ENCODE data around the gene ITPR1. TPM values are rescaled to one million over a fixed set of nuclear protein-coding genes. Genes with fewer than 3 reads are reported as not detected.

Gene ITPR1
- total and polyA plus RNA-seq, 2 experiments from 2014 or later: 6.8 to 21.0 TPM

DNA sequence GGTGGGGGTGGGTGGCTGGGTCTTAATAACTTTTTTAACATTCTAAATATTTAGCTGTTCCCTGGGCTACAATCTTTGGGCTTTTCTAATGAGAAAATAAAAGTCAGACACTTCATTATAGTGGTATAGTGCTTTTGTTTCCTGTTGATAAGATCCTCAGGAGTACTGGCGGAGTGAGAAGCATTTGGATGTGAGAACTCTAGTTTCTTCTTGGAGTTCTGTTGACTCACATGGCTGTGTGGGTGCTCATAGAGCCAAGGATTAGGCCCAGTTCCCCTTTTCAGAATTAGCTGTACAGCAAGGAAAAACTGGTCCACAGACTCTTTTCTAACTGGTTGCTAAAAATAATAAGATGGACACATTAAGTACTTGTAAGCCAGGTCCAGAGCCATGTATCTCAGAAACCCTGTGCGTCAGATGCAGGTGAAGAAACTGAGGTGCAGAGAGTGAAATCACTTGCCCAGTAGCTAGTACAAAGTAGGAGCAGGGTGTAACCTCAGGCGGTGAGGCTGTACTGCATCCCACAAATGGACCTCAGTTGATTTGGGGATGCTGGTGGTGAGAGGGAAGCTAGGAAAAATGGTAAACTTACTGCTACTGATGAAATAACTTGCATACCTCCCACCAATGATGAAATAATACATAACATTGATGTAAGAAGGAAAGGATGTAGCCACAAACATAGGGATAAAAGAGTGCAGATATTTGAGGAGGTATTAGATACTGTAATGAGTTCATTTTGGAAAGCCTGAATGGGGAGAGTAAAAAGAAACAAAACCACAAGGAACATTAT is 2.3 kb downstream of the ITPR1 start (continued):
- TF ChIP-seq, protein P1, sequence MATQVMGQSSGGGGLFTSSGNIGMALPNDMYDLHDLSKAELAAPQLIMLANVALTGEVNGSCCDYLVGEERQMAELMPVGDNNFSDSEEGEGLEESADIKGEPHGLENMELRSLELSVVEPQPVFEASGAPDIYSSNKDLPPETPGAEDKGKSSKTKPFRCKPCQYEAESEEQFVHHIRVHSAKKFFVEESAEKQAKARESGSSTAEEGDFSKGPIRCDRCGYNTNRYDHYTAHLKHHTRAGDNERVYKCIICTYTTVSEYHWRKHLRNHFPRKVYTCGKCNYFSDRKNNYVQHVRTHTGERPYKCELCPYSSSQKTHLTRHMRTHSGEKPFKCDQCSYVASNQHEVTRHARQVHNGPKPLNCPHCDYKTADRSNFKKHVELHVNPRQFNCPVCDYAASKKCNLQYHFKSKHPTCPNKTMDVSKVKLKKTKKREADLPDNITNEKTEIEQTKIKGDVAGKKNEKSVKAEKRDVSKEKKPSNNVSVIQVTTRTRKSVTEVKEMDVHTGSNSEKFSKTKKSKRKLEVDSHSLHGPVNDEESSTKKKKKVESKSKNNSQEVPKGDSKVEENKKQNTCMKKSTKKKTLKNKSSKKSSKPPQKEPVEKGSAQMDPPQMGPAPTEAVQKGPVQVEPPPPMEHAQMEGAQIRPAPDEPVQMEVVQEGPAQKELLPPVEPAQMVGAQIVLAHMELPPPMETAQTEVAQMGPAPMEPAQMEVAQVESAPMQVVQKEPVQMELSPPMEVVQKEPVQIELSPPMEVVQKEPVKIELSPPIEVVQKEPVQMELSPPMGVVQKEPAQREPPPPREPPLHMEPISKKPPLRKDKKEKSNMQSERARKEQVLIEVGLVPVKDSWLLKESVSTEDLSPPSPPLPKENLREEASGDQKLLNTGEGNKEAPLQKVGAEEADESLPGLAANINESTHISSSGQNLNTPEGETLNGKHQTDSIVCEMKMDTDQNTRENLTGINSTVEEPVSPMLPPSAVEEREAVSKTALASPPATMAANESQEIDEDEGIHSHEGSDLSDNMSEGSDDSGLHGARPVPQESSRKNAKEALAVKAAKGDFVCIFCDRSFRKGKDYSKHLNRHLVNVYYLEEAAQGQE (IDR thresholded peaks at IDR 0.05; ENCODE audit: unreplicated experiment): no peak

DNA sequence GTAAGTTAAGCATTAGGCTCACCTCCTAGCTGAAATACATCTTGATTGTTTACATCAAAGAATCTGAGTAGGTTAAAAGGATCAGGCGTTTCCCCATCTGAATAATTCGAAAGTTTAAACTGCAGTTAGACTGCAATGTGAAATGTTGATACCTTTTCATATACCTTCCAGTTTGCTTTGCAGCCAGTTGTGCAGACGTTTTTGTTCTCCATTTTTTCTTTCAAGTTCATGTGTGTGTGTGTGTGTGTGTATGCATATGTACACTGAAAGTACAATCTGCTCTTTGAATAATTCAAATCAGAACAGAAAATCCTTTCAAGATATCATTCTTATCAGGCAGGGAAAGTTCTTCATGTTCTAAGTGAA is 2.9 kb downstream of the ITPR1 start:
- no peaks in the 10 kb centered on the region for H3K9me3 Mint-ChIP-seq
- H3K4me1 ChIP-seq (ENCODE audit: insufficient read depth): peaks cover 5% of the 10 kb centered on the region; the same call in 1 of the 2 replicates
- H3K27me3 ChIP-seq (ENCODE audit: insufficient read depth): peaks cover 21% of the 10 kb centered on the region
- H3K4me3 ChIP-seq: no peak overlapping the region
- no peak overlapping the region for H2AFZ ChIP-seq
- 0 out of 2 replicates have a peak, but pooled peaks cover 4% of the 10 kb centered on the region for H3F3A ChIP-seq (replicated peaks; ENCODE audit: low read depth)
- H4K20me1 ChIP-seq (replicated peaks; ENCODE audit: insufficient read depth): no peaks in the 10 kb centered on the region; the same call in 1 of the 2 replicates
- no peak for ATAC-seq
- no peaks in the 10 kb centered on the region for H3K9me2 ChIP-seq (ENCODE audit: insufficient read depth)
- H3K27ac ChIP-seq (ENCODE audit: low read depth): no peak overlapping the region
- H3K27me3 Mint-ChIP-seq (ENCODE audit: insufficient read depth, low read depth, poor library complexity): peaks cover 20% of the 10 kb centered on the region
- TF ChIP-seq, protein P1 (IDR thresholded peaks at IDR 0.05; ENCODE audit: unreplicated experiment): no peak
- TF ChIP-seq CREB1 (CRISPR knock-in tag; IDR thresholded peaks at IDR 0.05; ENCODE audit: low read depth) (no peak), POLR2AphosphoS5 (IDR thresholded peaks at IDR 0.05; ENCODE audit: low read depth) (no peak), STAT1 (IDR thresholded peaks at IDR 0.05; ENCODE audit: unreplicated experiment) (no peak), ZNF331 (CRISPR knock-in tag; IDR thresholded peaks at IDR 0.05; ENCODE audit: low read depth) (no peak), NANOG (IDR thresholded peaks at IDR 0.05; ENCODE audit: borderline replicate concordance) (no peak)
- H3K36me3 ChIP-seq (ENCODE audit: insufficient read depth): no peaks in the 10 kb centered on the region
- no peak for DNase-seq (ENCODE audit: low spot score)
- no peak overlapping the region for H3K4me3 Mint-ChIP-seq
- no peaks in the 10 kb centered on the region for H3K36me3 Mint-ChIP-seq (ENCODE audit: low read depth)
- peaks cover 14% of the 10 kb centered on the region for H3K4me1 Mint-ChIP-seq
- no peak overlapping the region for H3K27ac Mint-ChIP-seq
- H3K4me2 ChIP-seq: no peak overlapping the region
- no peaks in the 10 kb centered on the region for H3K79me2 ChIP-seq (replicated peaks; ENCODE audit: insufficient read depth)

All from GM23338 (cell line).